GM18867 (cell line): ENCODE measurements around the gene HOXC11.

Experiments
- ATAC-seq: cut with Tn5 transposase; IDR thresholded peaks from one replicate; pipeline ENCODE4 v1.9.1; 2021; ENCODE audit warnings: mild to moderate bottlenecking, moderate library complexity; ENCODE audit not compliant: unreplicated experiment

Gene HOXC11

DNA sequence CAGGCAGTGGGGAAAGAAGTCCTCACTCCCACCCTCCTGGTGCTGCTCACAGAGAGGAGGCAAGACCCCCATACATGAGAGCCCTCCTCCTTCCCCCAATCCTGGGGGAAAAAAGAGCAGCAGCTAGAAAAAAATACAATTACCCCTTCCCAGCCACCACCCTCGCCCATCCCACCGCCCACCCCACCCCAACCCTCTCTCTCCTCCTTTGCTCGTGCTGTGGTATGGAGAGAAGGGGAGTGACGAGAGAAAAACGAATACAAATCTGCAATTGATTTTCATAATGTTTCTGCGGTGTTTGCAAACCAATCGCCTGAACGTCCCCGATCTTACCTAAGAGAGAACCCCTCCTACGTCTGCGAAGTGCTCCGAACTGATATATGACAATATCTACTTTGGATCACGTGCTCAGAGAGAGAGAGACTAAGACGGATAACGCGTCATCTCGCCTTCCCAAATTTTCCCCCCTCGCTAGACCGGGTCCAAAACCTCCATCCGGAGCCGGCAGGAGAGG, at the start of gene HOXC11:
TSS of gene HOXC11 (plus strand) at position 405 of the 514 bp plus-strand sequence. CDS start 116 bp downstream, outside the sequence.
- no peak for ATAC-seq

DNA sequence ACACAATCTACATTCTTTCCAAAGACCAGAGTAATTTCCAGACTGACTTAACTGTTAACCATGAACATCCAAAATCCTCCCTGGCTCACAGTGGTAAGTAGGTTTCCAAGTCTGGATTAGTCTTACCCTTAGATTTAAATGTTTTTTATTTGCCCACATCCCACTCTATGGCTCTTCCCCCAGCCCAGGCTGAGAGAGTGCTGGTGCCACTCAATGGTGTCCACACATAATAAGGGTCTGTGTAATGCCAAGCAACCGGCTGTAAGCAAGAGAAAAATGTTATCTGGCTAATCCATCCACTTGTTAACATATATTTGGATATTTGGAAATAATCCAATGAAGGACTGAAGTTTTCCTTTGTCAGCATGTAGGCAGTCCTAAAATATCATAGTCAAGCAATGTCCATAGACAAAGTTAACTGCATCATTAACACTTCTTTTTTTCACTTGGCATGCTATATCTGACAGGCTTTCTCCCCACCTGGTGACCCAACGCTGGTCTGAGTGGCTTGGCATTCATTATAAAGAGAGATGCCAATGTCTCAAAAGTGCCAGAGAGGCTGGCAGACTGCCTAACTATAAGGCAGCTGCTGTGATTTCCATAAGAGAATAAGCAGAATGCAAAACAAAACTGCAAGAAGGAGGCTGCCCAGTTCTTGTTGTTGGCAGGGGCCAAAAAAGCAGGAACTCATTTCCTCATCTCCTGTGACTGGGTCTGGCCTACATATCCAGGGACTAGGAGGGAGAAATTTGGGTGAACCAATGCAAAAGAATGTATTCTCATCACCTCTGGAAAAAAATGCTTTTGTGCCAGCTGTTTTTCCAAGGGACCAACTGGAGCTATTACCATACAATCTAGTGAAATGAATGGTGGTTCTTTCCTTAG, 48.2 kb upstream of the HOXC11 start:
- ATAC-seq, result no peak

DNA sequence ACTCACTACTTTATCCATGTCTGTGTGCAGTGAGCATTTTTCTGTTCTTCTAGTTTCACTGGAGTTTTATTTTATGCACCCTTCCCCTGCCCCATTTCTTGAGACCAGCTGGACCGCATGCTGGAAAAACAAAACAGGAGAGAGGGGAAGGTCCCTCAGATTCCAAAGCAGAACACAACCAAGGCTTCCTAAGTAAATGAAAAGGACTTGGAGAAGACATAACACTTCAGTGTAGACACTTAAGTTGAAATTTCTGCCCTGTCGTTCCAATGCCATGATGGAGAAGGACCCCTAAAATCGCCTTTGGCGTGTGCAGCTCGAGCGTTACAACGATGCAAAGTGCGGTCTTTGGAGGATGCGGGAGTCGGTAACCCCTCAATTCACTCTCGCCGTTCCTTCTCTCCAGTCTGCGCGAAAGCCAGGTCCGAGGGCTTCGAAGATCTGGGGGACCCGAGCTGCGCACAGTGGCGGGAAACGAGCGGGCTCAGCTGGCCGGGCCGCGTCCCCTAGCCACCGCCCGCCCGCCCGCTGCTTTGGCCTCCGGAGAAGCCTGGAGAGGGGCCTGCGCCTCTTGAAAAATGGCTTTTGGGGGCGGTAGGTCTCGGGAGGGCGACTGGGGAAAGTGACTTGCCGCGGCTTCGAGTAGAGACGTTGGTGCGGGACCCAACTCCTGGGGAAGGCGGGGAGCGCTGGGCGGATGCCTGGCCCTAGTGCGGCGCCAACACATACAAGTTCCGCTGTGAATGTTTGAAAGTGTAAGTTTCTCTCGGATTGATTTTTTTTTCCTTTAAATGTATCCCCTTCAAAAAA, 45.5 kb upstream of the HOXC11 start:
- no peak for ATAC-seq

DNA sequence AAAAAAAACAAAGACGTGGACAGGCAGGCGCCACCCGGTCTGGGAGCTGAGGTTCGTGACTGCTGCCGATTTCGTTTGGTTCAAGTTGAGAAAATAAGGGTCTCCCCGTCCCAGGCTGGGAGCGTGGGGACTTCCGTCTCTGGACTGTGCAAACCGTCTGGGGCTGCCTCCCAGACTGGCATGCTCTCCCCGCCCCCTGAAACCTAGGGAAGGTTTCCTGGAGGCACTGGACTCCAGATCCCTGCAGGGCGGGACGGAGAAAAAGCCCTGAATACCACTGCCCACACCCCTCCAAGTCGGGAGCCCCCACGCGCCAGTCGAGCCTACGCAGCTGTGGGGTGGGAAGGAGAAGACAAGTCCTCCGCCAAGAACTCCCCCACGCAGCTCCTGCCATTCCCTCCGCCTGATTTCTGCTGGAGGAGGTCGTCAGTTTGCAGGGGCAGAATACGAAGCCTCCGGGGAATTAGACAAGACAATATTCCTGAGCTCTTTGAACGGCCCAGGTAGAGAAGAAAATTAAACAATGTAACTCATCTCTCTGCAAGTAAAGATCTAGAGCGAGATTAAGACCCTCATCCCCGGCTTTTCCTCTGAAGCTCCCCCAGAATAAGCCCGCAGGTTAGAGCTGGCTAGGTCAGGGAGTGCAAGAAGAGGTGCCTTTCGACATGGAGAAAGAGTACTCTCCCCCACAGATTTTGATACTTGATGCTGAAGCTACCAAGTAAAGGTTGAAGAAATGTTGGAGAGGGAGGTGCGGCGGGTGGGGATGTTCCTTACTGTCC, 44.7 kb upstream of the HOXC11 start:
- ATAC-seq, result no peak

DNA sequence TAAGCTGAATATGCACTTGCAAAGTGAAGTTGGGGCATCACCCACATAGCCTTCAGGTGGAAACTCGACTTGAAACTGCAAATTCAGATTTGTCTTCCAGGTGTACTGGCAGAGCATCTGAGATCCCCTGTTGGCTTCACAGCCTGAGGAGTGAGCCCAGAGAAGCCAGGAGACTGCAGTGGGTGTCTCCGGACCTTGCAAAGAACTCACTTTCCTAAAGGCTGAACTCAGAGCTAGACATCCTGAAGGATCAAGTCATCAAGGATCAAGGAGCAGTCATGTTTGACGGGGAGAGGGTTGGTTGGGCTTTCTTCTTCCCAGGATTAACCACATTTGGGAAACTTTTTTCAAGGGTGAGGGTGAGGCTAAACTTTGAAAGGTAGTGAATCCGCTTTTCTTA, 43.4 kb upstream of the HOXC11 start:
- no peak for ATAC-seq

DNA sequence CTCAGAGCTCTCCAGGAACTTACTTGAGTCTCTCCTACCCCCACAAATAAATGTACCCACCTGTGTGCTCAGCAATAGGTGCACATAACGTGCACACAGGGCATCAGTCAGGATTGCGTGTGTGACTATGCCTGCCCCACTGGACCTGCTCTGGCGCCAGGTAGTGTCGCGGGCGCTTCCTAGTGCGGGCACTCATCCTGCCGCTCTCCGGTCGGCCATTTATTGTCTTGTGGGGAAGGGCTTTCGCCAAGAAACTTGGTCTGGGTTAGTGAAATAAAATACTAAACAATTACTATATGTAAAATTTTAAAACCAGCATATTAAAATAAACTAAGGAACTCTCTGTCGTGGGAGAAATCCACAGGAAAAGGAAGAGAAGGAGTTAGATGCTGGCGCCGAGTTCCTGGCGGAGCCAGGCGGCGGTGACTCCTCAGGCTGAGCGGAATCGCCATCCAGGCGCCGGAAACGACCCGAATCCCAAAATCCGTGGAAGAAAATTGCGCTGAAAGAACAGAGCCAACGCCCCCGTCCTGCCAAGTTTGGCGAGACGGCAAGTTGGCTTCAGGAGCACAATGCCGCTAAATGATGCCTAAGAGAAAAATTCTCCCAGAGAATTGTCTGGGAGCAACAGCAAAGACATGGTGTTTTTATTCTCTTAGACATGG, 42.2 kb upstream of the HOXC11 start:
- ATAC-seq, result no peak

DNA sequence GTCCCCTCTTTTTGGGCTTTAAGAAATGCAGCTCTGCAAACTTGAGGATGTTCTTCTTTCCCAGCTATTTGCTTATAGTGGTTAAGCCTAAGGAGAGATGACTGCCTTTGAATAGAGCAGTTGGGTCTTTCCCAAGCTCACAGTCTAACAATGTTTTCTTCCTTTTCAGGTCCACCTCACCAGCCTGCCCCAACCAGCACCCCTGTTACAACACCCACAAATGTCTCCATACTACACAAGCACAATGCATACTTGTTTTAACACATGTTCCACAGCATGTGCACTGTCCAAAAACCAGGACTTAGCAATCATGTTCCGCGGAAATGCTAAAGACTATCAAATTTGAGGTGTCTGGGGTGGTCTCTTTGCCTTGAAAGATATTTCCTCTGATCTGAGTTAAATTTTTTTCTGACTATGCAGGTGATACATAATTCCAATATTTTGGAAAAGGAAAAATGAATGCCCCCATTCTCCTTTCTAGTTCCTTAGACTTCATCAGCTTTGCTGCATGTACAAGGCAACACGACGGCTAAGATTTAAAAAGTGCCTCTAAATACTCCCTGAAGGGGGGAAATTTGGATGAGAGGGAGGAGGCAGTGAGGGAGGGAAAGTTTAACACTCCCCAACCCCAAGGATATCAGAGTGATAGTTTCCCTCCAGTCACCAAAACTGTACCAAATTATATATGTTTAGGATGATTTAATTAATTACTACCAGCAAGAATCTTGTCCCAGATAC, 40.9 kb upstream of the HOXC11 start:
- no peak for ATAC-seq

DNA sequence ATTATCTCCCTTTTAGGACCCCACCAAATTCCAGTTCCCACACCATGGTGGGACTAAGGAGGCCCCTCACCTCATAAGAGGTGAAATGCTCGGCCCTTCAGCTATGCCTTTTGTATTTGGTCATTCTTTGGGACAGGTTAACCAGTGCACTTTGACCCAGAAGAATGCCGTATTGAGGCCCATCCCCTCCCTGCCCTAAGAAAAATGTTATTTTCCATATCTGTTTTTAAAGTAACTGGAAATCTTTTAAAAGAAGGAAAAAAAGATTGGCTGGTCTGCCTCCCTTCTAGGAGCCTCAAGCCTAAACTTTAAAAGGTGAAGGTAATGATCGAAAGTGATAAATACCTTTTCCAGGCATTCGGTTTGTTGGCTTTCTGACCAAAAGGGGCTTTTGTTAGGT, 40.0 kb upstream of the HOXC11 start:
- ATAC-seq, result no peak

DNA sequence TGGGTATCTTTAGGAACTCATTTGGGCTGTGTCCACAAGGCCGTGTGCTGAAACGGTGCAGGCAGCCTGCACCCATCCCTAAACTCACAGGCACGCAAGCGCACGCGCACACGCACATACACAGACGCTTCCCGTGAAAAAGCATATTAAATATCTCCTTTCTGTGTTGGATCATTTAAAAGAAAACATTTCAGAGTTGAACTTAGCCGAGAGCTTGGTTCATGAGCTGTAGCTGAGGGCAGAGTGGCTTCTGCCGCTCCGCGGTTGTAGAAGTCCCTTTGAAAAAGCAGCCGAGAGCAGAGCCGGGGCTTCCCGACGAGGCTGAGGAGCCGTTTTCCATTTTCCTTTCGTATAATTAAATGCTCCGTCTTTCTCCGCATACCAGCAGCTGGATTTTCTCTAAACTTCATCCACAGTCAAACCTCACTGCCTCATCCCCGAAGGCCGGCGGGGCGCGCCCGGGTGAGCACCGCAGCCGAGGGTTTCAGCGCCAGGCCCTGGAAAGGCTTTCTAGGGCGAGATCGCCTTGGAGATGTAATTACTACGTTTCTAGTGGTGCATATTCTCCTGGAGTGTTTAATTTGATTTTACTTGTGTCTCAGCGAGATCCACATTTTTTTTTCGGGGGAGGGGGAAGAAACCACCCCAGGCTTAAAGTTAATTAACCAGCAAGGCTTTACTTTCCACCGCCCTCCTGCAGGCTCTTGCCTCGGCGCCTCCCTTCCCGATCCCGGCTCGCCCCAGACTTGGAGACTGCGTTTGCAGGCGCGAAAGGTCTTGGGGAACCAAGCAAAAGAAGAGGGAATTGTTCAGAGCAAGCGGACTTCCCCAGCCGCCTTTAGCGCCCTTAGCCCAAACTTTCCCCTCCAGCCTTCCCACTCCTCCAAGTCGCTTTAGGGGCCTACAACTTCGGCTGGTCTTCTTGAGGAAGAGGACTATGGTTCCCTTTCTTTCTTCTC, 37.3 kb upstream of the HOXC11 start:
- no peak for ATAC-seq

DNA sequence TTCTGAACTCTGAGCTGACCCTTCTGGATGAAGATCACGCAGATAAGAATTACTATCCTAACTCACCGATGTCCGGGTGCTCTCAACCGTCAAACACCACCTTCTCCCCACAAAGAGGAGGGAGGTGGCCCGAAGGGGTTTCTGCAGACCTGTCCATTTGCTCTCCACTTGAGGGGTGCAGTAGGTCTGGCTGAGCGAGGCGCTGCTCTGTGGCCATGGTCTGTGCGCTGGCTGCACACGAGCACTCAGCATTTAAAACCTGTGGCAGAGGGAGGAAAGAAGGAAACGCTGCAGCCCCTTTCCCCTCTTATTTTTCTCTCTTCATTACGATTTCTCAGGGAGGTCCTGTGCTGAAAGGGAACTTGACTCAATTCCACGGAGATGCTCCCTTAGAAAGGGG, 35.8 kb upstream of the HOXC11 start:
- no peak for ATAC-seq

DNA sequence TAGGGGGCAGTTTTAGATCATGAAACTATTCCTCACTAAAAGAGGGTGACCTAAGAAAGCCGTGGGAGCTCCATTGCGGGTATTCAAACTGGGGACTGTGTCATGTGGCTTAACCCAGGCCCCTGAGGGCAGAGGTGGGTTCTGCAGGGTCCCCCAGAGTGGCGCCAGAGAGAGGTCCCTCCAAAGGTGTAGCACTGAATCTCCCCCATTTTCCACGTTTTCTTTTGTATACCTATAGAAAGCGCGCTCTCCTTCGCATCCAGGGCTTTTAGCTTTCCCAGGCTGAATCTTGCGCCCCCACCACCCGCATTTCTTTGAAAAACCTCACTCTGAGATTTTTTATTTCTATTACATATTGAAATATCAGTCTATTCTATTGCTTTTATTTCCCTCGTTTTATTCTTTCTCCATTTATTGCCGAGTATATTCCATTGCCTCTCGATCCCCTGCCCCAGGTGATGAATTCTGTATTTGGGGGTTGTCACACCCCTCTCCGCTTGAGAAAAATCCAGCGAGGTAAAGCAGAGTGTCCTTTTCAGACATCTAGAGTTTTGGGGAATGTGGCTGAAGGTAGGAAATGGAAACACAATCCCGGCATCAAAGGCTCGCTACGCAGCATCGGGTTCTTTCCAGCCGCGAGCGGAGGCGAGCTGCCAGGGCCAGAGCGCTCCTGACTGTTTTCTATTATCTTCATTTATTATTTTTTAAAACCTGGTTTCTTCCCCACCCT, 35.2 kb upstream of the HOXC11 start:
- no peak for ATAC-seq

DNA sequence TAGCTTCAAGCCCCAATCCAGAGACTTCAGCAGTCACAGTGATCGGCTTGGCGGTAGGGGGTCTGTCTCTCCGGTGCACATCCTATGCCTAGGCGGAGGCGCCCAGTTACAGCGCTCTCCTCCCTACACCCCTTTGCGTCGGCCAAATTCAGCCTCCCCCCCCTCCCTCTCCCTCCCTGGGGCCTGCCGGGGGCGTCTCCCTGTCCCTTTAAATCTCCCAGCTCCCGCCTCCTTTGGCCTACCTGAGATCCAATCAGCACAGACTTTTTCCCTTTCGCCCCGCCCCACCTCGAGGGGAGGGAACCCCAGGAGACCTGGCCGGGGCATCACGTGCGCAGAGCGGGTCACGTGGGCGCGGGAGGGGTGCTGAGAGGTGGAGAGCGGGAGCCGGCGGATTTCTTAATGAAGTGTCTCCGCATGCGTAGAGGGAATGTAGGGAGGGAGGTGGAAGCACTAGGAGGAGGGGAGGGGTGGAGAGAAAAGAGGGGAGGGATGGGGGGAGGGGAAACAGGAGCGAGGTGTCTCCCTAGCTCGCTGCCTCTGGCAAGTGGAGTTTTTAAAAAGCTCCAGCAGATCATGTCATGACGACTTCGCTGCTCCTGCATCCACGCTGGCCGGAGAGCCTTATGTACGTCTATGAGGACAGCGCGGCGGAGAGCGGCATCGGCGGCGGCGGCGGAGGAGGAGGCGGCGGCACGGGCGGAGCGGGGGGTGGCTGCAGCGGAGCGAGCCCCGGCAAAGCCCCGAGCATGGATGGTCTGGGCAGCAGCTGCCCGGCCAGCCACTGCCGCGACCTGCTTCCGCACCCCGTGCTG, 34.4 kb upstream of the HOXC11 start, which contains the start of gene HOXC13:
TSS of gene HOXC13 (plus strand) at position 506 of the 815 bp plus-strand sequence. CDS start at position 582, 76 bp downstream.
- no peak for ATAC-seq

DNA sequence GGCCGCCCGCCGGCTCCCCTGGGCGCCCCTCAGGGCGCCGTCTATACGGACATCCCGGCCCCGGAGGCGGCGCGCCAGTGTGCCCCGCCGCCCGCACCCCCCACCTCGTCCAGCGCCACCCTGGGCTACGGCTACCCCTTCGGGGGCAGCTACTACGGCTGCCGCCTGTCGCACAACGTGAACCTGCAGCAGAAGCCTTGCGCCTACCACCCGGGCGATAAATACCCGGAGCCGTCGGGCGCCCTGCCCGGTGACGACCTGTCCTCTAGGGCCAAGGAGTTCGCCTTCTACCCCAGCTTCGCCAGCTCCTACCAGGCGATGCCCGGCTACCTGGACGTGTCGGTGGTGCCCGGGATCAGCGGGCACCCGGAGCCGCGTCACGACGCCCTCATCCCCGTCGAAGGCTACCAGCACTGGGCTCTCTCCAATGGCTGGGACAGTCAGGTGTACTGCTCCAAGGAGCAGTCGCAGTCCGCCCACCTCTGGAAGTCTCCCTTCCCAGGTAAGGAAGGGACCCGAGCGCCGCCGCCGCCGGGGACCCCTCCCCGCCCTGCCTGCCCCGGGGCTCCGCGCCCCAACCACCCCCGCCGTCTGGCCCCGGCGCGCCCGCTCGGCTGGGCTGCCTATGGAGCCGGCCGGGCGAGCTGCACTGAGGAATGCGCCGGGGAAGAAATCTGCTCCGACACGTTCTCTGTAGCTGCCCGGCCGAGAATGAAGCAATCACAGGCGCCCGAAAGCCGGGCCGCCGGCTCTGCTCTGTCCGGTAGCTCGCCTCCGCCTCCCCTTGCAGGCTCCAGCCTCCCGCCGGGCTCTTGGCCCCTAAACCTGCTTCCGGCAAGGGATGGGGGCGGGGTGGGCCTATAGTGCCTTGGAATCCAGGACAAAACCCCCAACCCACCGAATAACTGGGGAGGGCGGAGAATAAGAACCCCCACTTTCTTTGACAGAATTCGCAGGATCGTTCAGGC, 33.5 kb upstream of the HOXC11 start:
- ATAC-seq, result no peak

DNA sequence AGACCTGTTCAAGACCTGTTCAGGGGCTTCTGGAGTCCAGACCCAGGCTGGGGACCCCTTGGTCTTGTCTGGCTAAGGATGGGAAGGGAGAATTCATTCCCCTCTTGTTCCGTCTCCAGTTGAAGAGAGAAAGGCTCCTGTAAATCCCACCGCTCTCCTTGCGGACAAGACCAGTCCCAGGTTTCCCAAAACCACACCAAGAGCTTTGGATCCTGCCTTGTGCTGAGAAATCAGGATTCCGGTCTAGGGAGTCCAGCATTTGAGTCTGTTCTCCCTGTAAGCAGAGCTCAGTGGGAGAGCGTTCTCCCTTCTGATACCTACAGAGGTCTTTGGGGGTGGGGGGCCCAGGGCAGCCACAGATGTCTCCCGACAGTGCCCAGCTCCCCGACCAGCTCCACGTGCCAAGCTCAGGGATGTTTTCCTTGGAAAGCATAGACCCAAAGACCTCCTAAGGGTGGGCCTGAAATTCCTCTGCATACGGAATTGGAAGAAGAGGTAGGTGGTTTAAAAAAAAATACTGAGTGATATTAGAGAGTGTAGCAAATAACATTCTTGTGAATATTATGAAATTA, 32.4 kb upstream of the HOXC11 start:
- no peak for ATAC-seq

DNA sequence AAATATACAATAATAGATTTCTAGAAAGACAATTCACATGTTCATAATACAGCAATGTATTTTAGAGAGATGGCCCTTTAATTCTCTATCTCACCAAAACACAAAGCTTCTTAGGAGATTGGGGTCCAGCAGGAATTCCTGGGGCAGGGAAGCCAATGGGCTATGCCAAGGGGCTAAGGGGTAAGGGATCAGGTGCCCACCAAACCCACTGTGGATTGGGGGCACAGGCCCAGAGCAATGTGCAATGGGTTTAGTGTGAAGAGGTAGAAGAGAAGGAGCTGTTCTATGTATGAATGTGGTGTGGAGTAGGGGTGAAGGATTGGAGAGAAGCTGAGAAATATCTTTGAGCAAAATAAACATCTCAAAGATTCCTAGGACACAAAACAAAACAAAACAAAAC, 31.7 kb upstream of the HOXC11 start:
- no peak for ATAC-seq

DNA sequence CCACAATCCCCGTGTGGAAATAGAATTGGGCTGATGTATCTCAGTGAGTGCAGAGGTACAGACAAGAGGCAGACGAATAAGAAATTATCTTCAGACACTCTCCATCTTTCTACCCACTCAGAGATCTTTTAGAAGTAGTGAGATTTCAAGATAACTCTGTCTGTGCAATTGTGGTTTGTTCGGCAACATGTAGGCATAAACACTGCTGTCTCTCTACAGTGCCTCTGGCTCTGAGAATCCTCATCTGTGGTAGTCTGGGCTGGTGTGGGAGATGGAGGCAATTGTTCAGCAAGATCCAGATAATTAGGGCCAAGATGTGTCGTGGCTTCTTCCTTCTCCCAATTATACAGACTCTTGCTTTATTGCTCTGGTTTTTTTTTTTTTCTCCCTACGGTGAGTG, 31.2 kb upstream of the HOXC11 start:
- ATAC-seq, result no peak
